GM10847 (cell line): ENCODE data around the gene RBM34.

Source experiments
- POLR2A ChIP-seq: IDR thresholded peaks from 2 replicates; pipeline ENCODE4 v1.6.1; 2011; ENCODE audit not compliant: insufficient read length; ENCODE audit errors: extremely low read depth

RBM34 gene

GRCh38 chr1:235105051-235106043 lies 55.7 kb downstream of the RBM34 start:
- no peak for TF ChIP-seq POLR2A

- no peak for TF ChIP-seq POLR2A
Observed at GRCh38 chr1:235102993-235103411, 58.0 kb downstream of the RBM34 start.

- TF ChIP-seq POLR2A = no peak
Observed at GRCh38 chr1:235102259-235102582, 58.8 kb downstream of the RBM34 start.

- no peak for TF ChIP-seq POLR2A
Observed at GRCh38 chr1:235101558-235102258, 59.3 kb downstream of the RBM34 start.

- no peak for TF ChIP-seq POLR2A
Observed at GRCh38 chr1:235100194-235100772, 60.8 kb downstream of the RBM34 start.

- TF ChIP-seq POLR2A = no peak
Observed at GRCh38 chr1:235098991-235099390, 62.1 kb downstream of the RBM34 start.

GRCh38 chr1:235098547-235098946 lies 62.5 kb downstream of the RBM34 start:
- no peak for TF ChIP-seq POLR2A

- no peak for TF ChIP-seq POLR2A
Observed at GRCh38 chr1:235095938-235096562, 65.0 kb downstream of the RBM34 start.

GRCh38 chr1:235093696-235094592 lies 67.1 kb downstream of the RBM34 start:
- TF ChIP-seq POLR2A = no peak

- TF ChIP-seq POLR2A = no peak
Observed at GRCh38 chr1:235093013-235093695, 67.9 kb downstream of the RBM34 start.

- TF ChIP-seq POLR2A = no peak
Observed at GRCh38 chr1:235090406-235091069, 70.5 kb downstream of the RBM34 start.

GRCh38 chr1:235088907-235089306 lies 72.1 kb downstream of the RBM34 start:
- no peak for TF ChIP-seq POLR2A

GRCh38 chr1:235088430-235088829 lies 72.6 kb downstream of the RBM34 start:
- no peak for TF ChIP-seq POLR2A
